Neural progenitor cell (in vitro differentiated cells): ENCODE data around the gene FRA10AC1.

Experiments
- CTCF ChIP-seq: fragments of 200-600 bp; sonication (generic); IDR thresholded peaks from 2 replicates; pipeline ENCODE4 v1.5.1; 2017; ENCODE audit warnings: antibody characterized with exemption, mild to moderate bottlenecking
- EZH2 ChIP-seq: fragments of 200-600 bp; sonication (generic); IDR thresholded peaks from 2 replicates; pipeline ENCODE4 v1.6.1; 2017; ENCODE audit warnings: antibody characterized with exemption, mild to moderate bottlenecking, moderate library complexity
- EZH2phosphoT487 ChIP-seq: fragments of 200-600 bp; sonication (generic); IDR thresholded peaks from 2 replicates; pipeline ENCODE4 v1.6.1; 2017; ENCODE audit warnings: antibody characterized with exemption

- no peak for TF ChIP-seq EZH2
- peak; percentile 17 for TF ChIP-seq CTCF
- TF ChIP-seq EZH2phosphoT487 = no peak
These were observed 5.2 kb downstream of the FRA10AC1 start for GRCh38 chr10:93697207-93697606.
